Measurements from ENCODE around the gene ZNF724.

GRCh38 chr19:23273022-23273589 lies 22.9 kb upstream of the ZNF724 start:
- TF ChIP-seq CTCF (IDR thresholded peaks at IDR 0.05) (no peak), POLR2AphosphoS5 (IDR thresholded peaks at IDR 0.05) (no peak)
